ENCODE results near the gene GNGT2.

The GNGT2 gene

DNA sequence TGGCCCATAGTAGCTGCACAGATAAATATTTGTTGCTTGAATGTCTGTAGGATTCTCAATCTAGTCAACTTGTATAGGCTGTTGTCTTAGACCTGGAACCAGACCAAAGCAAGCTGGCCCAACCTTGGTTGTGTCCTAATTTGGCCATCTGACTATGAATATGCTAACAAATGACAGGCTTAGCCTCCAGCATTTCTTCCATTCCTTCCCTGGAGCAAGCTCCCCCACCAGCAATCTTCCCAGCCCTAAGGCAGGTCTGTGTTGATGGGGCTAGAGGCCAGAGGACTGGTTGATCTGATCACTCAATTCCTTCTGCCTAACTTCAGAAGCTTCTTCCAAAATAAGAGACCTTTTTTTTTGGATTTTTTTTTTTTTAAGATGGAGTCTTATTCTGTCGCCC lies 29.6 kb upstream of the GNGT2 start:
- no peak overlapping the region for H3K4me3 ChIP-seq (ENCODE audit: low read length)
- TF ChIP-seq ZNF274 (IDR thresholded peaks at IDR 0.05; ENCODE audit: low read depth, low read length) = no peak

DNA sequence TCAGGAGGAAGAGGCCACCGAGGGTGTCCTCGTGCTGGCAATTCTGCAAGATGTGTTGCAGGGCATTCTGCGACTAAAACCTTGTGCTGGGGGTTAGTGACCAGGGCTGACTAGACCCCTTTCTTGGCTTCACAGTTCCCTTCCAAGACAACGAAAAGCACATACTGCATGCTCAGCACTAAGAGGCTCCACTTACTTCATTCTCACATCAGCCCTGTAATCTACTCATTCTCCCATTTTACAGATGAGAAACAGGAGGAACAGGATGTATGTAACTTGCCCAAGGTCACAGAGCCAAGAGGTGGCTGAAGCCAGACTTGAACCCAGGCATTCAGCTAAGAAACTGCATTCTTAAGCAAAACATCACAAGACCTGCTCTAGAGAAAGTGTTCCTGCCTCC lies 25.5 kb upstream of the GNGT2 start:
- no peak for TF ChIP-seq ZNF274 (IDR thresholded peaks at IDR 0.05; ENCODE audit: low read depth, low read length)
- H3K4me3 ChIP-seq (ENCODE audit: low read length) = no peak overlapping the region

DNA sequence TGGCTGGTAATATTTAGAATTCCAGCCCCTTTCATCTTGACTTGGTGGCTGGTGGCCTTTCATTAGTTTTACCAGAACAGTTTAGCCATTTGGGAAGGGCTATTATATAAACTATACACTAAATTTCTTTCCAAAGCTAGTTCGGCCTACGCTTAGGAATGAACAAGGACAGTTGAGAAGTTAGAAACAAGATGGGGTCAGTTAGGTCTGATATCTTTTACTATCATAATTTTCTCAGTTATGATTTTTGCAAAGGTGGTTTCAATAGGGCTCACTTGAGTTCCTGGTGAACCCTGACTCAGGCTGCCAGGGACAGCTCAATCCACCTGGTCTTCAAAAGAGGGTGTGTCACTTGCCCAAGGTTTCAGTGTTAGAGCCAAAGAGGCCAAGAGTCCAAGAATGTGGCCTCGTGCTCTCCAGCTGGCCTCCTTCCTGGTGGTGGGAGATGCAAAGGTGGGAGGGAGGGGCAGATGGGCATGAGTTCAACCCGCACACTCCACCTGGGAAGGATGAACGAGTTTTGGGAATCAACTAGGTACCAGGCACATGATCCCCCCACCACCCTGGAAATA lies 24.2 kb upstream of the GNGT2 start:
- no peak overlapping the region for H3K4me3 ChIP-seq (ENCODE audit: low read length)
- TF ChIP-seq ZNF274 (IDR thresholded peaks at IDR 0.05; ENCODE audit: low read depth, low read length) = no peak

DNA sequence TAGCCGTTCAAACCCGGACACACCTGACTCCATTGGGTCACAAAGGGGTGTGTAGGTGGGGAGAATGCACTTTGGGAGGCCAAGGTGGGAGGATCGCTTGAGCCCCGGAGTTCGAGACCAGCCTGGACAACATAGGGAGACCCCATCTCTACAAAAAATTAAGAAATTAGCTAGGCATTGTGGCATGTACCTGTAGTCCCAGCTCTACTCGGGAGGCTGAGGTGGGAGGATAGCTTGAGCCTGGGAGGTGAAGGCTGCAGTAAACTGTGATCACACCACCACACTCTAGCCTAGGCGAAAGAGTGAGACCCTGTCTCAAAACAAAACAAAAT lies 21.2 kb upstream of the GNGT2 start:
- H3K4me3 ChIP-seq (ENCODE audit: low read length) = no peak overlapping the region; the same call in 1 of the 2 replicates
- TF ChIP-seq ZNF274 (IDR thresholded peaks at IDR 0.05; ENCODE audit: low read depth, low read length) = no peak

DNA sequence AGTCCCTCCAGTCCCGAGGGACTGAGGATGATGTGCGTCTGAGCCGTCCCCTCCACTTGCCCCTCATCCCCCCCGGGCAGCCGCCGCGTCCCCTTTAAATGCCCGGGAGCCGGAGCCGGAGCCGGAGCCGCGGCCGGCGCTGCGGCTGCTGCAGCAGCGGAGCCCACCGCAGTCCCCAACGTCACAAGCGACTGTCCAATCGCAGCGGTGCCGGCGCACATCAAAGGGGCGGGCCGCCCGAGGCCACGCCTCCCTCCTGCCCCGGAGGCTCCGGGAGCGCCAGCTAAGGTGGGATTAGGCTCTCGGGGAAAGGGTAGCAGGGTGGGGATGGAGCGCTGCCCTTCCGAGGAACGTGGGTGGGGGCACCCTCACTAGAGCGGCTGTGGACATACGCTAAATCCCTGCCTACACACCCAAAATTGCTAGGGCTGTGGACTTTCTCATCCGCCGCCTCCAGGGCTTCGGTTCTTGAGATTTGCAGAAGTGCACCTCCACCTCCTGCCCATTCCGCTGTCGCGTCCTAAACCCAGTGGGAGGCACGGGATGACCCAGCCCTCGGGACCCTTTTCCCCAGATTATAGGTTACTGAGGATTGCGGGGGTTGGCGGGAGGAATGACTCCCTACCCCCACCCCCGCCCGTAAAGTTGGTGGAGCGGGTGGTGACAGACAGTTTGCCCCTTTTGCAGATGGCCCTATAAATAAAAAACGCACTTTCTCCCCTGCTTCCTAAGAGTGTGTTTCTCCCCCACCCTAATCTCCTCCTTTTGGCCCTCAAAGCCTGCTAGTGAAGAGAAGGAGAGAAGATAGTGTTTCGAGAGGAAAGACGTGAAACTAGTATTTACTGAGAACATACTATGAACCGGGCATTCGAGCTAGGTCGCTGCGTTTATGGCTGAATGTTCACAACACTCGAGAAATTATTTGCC lies 20.5 kb upstream of the GNGT2 start, which contains the start of gene PHOSPHO1:
Gene PHOSPHO1 (minus strand): TSS at position 152 of the 927 bp plus-strand sequence. CDS start 4,096 bp downstream, outside the sequence.
- TF ChIP-seq ZNF274 (IDR thresholded peaks at IDR 0.05; ENCODE audit: low read depth, low read length) = no peak
- peak within 1 kb of the TSS; percentile 58 for H3K4me3 ChIP-seq (ENCODE audit: low read length)

DNA sequence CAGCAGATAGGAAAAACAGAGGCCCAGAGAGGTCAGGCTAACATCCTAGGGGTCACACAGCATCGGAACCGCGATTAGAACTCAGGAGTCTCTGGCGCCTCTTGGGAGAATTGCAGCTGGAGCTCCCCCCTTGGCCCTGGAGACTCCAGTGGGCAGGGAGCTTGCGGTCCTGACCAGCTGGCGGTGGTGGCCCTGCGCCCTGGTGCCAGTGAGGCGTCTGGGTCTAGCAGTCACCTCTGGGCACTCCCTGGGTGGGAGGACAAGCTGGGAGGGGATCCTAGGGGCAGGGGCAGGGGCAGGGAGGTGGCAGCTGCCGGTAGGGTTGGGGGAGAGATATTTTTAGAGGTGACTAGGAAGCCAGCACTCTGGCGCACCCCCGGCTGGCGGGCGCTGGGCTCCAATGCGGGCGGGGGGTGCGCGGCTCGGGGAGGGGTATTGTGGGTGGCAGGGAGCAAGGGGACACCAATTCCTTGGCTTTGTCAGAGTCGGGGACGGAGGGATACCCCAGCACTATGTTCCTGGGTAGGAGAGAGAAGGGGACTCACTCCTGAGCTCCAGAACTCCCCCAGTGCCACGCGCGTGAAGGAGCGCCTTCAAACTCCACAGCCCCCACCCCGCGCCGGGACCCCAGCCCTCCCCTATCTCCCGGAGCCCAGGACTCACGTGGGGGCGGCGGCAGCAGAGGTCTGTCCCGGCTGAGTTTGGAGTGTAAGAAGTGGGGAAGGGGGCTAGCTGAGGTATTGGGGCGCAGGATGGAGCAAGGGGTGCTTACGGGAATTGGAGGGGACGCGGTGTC lies 19.6 kb upstream of the GNGT2 start:
- peak overlapping the region; percentile 58 for H3K4me3 ChIP-seq (ENCODE audit: low read length)
- TF ChIP-seq ZNF274 (IDR thresholded peaks at IDR 0.05; ENCODE audit: low read depth, low read length) = no peak

DNA sequence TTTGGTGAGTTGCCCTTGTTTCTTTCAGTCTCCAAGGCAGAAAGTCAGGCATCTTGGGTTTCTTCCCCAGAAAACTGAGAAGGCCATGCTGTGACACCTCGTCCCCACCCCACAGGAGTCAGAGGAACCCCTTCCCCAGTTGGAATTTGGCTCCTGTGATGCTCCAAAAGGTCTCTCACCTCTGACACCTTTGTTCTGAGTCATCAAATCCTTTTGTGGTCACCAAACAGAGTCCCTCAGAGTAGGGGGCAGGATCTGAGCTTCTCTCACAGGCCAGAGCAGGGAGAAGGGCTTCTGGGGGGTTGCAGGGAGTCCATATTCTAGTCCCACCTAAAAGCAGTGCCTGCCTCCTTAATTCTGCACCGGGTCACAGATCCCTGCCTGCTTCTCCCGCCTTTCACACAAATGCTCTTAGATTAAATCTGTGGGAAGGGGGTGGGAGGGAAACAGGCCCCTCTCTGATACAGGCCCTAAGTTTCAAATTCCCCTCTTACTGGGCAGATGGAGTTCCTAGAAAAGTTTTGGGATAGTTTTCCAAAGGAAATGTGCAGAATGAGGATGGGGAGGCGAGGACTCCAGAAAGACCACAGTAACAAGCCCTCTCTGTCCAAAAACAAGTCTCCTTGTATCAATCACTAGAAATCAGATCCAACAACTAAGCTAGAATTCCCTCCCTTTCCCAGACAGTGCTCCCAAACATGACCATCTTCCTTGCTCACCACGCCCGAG lies 18.9 kb upstream of the GNGT2 start:
- H3K4me3 ChIP-seq (ENCODE audit: low read length) = no peak overlapping the region
- TF ChIP-seq ZNF274 (IDR thresholded peaks at IDR 0.05; ENCODE audit: low read depth, low read length) = no peak

DNA sequence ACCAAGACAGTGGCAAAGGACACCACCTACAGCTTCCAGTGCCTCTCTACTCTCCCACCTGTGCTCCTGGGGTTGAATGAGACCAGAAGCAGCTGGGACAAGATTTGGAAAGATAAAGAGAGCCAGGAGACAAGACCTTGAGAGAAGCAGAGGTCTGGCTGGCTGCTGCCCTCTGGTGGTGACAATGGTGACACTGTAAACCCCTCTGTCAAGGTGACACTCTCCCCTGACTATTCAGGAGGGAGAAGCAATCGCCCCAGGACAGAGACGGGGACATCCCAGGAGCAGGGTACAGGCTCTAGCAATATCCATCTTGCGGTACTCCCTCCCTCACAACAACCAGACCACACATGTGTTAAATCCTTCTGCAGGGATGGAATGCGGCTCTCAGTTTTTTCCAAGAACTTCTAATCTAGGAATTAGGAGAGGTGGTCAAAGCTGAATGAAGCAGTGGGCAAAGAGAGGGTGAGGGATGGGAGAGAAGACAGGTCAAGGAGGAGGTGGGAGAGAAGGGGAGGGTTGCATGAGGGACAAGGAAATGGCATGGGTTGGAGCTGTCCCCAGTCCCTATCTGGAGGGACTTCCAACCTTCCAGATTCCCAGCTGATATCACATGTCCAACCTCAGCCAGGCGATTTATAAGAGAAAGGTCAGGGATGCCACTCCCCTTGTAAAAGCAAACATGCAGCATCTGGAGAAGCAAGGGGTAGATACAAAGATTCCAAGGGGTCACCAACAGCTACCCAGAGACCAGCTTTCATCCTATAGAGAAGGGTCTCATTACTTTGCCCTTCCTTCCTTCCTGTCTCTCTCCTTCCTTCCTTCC lies 17.3 kb upstream of the GNGT2 start:
- no peak for TF ChIP-seq ZNF274 (IDR thresholded peaks at IDR 0.05; ENCODE audit: low read depth, low read length)
- no peak overlapping the region for H3K4me3 ChIP-seq (ENCODE audit: low read length)

DNA sequence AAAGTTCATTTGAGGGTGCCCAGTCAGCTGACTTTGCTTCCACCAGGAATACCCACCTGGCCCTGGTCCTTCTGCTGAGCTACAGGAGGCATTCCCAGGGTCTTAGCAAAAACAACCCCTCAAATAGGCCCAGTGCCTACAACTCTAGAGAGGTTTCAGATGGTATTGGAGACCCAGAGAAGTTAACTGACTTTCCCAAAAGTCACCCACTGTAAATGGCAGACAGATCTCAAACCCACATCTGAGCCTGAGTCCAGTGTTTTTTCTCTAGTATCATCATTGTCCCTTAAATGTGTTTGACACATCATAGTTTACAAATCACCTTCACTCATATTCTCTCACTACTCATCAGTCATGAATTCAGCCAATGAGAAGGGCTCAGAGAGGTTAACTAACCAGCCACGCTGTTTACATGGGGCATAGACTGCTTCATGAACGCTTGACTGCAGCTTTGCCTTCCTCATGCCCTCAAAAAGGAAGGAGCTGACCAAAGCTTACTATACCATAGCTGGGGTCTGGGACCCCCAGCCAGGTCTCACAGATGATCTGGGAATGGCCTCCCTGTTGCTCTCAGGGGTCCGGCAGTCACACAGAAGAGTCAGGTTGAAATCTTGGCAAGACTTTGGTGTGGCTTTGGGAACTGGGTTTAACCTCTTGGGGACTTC lies 16.5 kb upstream of the GNGT2 start:
- no peak overlapping the region for H3K4me3 ChIP-seq (ENCODE audit: low read length)
- TF ChIP-seq ZNF274 (IDR thresholded peaks at IDR 0.05; ENCODE audit: low read depth, low read length) = no peak

DNA sequence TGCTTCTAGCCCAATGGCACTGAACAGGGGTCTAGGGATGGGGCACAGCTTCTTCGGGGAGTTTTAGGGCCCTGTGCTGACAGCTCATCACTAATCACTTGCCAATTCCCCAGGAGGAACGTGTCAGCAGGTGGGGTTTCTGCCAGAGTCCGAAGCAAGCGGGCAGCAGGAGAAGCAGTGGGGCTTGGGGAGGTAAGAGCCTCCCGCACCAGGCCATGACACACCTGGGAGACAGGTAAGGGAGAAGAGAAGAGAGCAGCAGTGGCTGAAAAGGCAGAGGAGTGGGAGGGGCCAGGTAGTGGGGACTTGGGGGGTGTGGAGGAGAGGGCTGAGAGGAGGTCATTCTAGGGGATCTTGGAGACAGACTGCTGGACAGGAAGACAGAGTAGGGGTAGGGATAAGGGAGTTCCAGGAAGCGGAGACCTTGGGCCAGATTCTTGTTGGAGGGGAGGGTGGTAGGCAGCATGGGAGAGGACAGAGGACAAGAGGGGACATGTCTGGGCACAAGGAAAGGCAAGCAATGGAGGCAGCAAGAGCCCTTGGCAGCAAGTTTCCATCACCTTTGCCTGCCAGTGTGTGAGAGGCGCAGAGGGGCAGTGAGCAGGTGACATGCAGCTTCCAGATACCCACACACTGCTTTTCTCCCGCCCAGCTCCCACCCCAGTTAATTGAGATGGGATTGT lies 15.3 kb upstream of the GNGT2 start:
- H3K4me3 ChIP-seq (ENCODE audit: low read length) = no peak overlapping the region
- no peak for TF ChIP-seq ZNF274 (IDR thresholded peaks at IDR 0.05; ENCODE audit: low read depth, low read length)

DNA sequence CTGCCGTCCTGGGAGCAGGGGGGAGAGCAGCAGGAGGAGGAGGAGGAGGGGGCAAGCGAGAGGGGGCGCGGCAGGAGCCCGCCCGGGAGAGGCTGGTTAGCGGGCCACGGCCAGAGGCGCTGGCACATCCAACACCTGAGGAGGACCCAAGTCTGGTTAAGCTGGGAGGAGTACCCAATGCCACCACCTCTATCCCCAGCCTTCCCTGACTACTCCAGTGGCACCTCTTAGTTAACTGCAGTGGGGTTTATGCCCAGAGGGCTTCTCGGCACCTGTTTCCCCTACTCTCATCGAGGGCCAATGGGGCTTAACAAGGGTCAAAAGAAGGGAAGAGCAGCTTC lies 14.6 kb upstream of the GNGT2 start:
- TF ChIP-seq ZNF274 (IDR thresholded peaks at IDR 0.05; ENCODE audit: low read depth, low read length) = no peak
- no peak overlapping the region for H3K4me3 ChIP-seq (ENCODE audit: low read length)

All from GM08714 (cell line).